GM21390 (cell line): ENCODE data around the gene ZNF493.

ENCODE experiments used
- ATAC-seq: cut with Tn5 transposase; IDR thresholded peaks from one replicate; pipeline ENCODE4 v1.9.1; 2021; ENCODE audit not compliant: unreplicated experiment

ZNF493 gene

DNA sequence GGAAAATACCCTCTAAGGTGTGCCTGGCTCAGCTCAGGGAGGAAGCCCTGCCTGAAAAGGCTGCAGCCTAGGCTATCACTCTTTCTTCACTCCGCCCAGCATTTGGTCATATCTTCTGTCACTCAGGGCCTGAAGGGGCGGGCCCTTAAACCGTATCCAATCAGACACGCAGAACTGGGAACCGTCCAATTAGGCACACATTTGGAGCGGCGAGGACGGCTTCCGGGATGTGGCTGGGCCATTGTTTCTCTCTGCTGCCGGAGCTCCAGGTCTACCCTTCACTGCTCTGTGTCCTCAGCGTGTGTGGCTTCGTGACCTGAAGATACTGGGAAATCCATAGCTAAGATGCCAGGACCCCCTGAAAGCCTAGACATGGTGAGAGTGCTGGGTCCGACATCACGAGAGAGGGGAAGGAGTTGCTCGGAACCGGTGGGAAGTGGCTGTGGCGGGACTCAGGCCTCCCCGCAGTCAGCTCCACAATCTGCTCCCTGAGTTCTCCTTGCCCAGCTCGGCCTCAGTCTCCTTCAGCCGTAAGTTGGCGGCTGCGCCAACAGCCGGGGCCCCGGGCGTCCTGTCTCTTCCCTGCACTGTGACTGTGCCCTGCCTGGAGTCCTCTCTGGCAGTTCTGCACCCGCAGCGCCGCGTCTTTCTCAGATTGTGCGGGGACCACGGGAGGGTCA, at the start of gene ZNF493:
TSS of gene ZNF493 (plus strand) at position 241 of the 680 bp plus-strand sequence. CDS start at position 346, 105 bp downstream.
- peak; percentile 99 for ATAC-seq

- ATAC-seq: no peak
Observed at GRCh38 chr19:21352830-21353229, 44.1 kb upstream of the ZNF493 start.

GRCh38 chr19:21358768-21359451, 38.0 kb upstream of the ZNF493 start, which contains the start of gene ZNF738:
Gene ZNF738, plus strand, starts transcription at chr19:21359000. Its CDS starts 141 bp downstream, at chr19:21359141.
- ATAC-seq: peak; percentile 90

GRCh38 chr19:21362291-21362690, 34.6 kb upstream of the ZNF493 start:
- ATAC-seq: no peak

DNA sequence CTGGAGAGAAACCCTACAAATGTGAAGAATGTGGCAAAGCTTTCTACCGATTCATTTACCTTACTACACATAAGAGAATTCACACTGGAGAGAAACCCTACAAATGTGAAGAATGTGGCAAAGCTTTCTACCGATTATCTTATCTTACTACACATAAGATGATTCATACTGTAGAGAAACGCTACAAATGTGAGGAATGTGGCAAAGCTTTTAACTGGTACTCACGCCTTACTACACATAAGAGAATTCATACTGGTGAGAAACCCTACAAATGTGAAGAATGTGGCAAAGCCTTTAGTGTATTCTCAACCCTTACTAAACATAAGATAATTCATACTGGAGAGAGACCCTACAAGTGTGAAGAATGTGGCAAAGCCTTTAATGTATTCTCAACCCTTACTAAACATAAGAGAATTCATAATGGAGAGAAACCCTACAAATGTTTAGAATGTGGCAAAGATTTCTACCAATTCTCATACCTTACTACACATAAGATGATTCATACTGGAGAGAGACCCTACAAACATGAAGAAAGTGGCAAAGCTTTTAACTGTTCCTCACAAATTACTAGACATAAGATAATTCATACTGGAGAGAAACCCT, 12.9 kb upstream of the ZNF493 start:
- no peak for ATAC-seq

GRCh38 chr19:21396121-21396520, 812 bp upstream of the ZNF493 start:
- no peak for ATAC-seq

DNA sequence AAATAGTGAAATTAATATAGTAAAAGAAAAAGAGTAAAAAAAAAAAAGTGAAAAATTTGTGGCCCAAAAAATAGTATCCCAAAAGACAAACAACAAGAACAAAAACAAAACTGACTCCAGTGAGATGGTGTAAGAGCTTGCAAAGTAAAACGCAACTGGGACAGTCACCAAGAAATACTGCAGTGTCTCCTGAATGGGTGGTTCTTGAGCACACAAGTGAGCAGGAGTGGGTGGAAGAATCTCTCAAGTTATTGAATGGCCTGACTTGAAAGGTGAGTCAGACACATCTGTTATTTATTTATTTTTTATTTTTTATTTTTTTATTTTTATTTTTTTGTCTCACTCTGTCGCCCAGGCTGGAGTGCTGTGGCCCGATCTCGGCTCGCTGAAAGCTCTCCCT, 1.9 kb downstream of the ZNF493 start:
- ATAC-seq: no peak

- ATAC-seq: no peak
Observed at GRCh38 chr19:21402303-21402985, 5.5 kb downstream of the ZNF493 start.

DNA sequence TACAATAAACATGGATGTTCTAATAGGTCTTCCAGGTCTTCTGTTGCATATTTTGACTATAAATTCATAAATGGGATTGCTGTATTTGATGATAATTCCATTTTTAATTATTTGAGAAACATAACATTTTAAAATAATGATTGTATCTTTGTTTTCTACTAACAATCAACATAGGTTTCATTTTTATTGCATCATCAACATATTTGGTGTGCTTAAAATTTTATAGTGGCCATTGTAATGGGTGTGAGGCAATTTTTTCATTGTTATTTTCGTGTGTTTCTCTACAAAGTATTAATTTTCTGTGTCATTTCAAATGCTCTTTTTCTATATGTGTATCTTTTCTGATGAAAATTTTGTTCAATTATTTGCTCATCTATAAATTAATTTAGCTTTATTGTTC, 13.2 kb downstream of the ZNF493 start:
- ATAC-seq: no peak

- no peak for ATAC-seq
Observed at GRCh38 chr19:21422244-21422643, 25.3 kb downstream of the ZNF493 start.

GRCh38 chr19:21423057-21424041, 26.4 kb downstream of the ZNF493 start:
- ATAC-seq: no peak

GRCh38 chr19:21430675-21431074, 33.7 kb downstream of the ZNF493 start:
- no peak for ATAC-seq

GRCh38 chr19:21432590-21432989, 35.7 kb downstream of the ZNF493 start:
- no peak for ATAC-seq

DNA sequence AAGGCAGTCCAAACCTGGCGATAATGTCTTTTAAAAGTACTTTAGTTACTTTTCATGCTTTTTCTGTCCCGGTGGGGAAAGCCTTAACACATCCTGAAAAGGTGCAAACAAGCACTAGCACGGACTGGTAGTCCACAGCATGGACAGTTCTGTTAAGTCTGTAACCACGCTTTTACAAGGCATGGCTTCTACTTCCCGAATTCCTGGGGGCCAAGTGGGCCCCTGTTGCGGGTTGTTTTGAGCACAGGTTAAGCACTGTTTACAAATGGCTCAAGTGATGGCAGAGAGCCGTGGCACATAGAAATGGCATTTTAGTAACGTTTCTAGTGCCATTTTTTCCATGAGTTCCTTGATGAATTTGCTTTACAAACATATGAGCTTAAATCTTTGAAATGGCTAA, 37.6 kb downstream of the ZNF493 start:
- ATAC-seq: no peak

DNA sequence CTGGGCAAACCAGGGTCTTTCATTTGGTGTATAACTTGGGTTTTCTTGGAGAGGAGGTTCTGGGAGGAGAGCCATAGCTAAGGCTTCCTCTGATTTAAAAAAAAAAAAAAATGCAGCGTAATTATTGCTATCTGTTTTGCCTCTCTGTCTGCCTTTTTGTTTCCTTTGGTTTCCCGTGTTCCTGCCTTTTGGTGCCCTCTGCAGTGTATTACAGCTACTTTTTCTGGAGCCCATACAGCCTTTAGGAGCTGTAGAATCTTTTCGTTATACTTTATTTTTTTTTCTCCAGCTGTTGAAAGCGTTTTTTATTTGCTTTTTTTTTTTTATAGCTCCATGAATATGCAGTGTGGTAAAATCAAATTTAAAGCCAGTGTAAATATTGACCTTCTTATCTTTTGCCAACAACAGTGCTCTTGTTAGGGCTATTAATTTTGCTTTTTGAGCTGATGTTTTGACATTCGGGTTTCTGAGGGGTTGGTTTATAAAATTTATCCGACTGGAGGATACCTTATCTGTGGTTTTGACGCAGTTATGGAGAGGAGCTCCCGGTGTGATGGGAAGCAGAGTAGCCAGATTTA, 38.1 kb downstream of the ZNF493 start:
- no peak for ATAC-seq

DNA sequence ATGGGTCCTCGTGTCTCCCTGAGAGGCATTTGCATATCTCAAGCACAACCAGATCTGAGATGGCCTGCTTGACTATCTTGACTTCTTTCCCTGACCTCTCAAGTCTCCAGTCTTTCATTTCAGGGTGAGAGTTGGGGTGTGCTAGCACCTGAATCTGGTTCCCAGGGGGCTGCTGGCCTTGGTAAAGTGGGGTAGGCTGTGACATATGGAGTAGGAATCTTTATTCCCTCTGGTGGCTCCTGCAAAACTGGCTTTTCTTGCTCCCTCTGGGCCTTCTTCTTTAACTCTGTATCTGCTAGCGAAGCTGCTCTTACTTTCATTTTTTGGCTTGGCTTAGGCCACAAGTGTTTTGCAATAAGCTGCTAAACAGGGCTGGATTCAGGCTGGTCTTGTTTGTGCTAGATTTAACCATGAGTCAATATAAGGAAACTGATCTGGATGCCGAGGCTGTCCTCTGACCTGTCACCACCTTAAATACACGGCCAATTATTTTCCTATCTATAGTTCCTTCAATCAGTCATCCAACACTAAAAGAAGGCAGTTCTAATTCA, 42.3 kb downstream of the ZNF493 start:
- ATAC-seq: no peak

- no peak for ATAC-seq
Observed at GRCh38 chr19:21440321-21440720, 43.4 kb downstream of the ZNF493 start.

DNA sequence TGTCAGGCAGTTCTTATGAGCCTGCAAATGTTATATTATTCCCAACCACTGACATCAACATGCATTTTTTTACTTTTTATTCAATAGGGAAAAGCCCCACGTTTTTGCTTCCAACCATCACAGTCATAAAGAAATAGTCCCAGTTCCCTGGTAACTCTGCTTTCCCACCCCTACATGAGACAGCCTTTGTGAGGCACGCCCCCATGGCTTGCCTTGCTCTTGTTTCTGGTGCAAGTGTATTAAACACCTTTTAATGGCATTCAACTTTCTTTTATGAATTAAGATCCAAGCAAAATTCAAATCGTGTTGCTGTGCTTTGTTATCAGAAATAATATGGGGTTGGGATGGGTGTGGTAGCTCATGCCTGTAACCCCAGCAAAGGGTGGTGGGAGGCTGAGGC, 54.3 kb downstream of the ZNF493 start:
- no peak for ATAC-seq

GRCh38 chr19:21454901-21455300, 58.0 kb downstream of the ZNF493 start:
- no peak for ATAC-seq

GRCh38 chr19:21460686-21461085, 63.8 kb downstream of the ZNF493 start:
- no peak for ATAC-seq
